CD4-positive, alpha-beta T cell treated with Interleukin-21 for 1 hour (primary cell): ENCODE measurements around the gene HOMER2.
"Not testable (repeated sequence)": the region's sequence is repeated elsewhere in the genome, so short reads cannot be mapped to it uniquely, and the experiment has no call there.

ENCODE experiments used
- DNase-seq: peaks from one replicate; pipeline ENCODE4 v3.0.0-alpha.2; 2020

The HOMER2 gene

GRCh38 chr15:82963471-82964341 is 11.2 kb upstream of the HOMER2 start:
- DNase-seq: no peak

- DNase-seq: no peak
Observed at GRCh38 chr15:82960766-82961165, 8.2 kb upstream of the HOMER2 start.

GRCh38 chr15:82959423-82959822 is 6.9 kb upstream of the HOMER2 start:
- DNase-seq: no peak

- no peak for DNase-seq
Observed at GRCh38 chr15:82958638-82959037, 6.1 kb upstream of the HOMER2 start.

- no peak for DNase-seq
Observed at GRCh38 chr15:82951472-82952157, 905 bp downstream of the HOMER2 start.

GRCh38 chr15:82950746-82951370 is 1.7 kb downstream of the HOMER2 start:
- DNase-seq: no peak

GRCh38 chr15:82950295-82950694 is 2.2 kb downstream of the HOMER2 start:
- DNase-seq: no peak

GRCh38 chr15:82946155-82946701 is 6.3 kb downstream of the HOMER2 start:
- DNase-seq: no peak

GRCh38 chr15:82945326-82945725 is 7.2 kb downstream of the HOMER2 start:
- DNase-seq: no peak

GRCh38 chr15:82944821-82945220 is 7.7 kb downstream of the HOMER2 start:
- no peak for DNase-seq

- DNase-seq: no peak
Observed at GRCh38 chr15:82944056-82944455, 8.5 kb downstream of the HOMER2 start.

- DNase-seq: no peak
Observed at GRCh38 chr15:82943176-82943575, 9.3 kb downstream of the HOMER2 start.

- DNase-seq: no peak
Observed at GRCh38 chr15:82942691-82943090, 9.8 kb downstream of the HOMER2 start.

- not testable (repeated sequence) for DNase-seq
Observed at GRCh38 chr15:82939678-82940077, 12.8 kb downstream of the HOMER2 start.

- no peak for DNase-seq
Observed at GRCh38 chr15:82937712-82938058, 14.8 kb downstream of the HOMER2 start.

- no peak for DNase-seq
Observed at GRCh38 chr15:82936966-82937711, 15.4 kb downstream of the HOMER2 start.

GRCh38 chr15:82935382-82935781 is 17.1 kb downstream of the HOMER2 start:
- DNase-seq: no peak

GRCh38 chr15:82934100-82934880 is 18.2 kb downstream of the HOMER2 start:
- DNase-seq: no peak

- no peak for DNase-seq
Observed at GRCh38 chr15:82933576-82933975, 18.9 kb downstream of the HOMER2 start.

- DNase-seq: no peak
Observed at GRCh38 chr15:82931221-82931620, 21.3 kb downstream of the HOMER2 start.

- no peak for DNase-seq
Observed at GRCh38 chr15:82930461-82930860, 22.1 kb downstream of the HOMER2 start.

GRCh38 chr15:82928711-82929110 is 23.8 kb downstream of the HOMER2 start:
- no peak for DNase-seq
